Measurements from ENCODE around the gene RTP1.
"Not testable (repeated sequence)": the region's sequence is repeated elsewhere in the genome, so short reads cannot be mapped to it uniquely, and the experiment has no call there.

Gene RTP1

DNA sequence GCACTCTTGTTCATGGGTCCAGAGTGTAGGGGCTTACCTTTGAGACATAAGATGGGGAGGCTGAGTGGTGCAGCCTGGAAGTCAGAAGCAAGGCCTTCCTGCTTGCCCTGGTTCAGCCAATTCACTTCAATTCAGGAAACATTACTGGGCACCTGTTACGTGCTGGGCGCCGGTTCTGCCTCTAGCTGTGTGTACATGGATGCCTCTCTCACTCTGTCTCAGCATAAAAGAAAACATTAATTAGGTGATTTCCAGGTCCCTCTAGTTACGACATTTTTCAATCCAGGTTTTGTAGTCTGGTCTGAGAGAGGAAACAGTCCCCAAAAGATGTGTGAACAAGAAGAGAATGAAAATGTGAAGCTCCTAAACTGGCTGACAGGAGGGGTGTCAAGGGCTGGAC is 1.2 kb downstream of the RTP1 start:
- no peak for DNase-seq (ENCODE audit: low spot score)

GRCh38 chr3:187199463-187200050 is 2.3 kb downstream of the RTP1 start:
- DNase-seq (ENCODE audit: low spot score), result not testable (repeated sequence)

DNA sequence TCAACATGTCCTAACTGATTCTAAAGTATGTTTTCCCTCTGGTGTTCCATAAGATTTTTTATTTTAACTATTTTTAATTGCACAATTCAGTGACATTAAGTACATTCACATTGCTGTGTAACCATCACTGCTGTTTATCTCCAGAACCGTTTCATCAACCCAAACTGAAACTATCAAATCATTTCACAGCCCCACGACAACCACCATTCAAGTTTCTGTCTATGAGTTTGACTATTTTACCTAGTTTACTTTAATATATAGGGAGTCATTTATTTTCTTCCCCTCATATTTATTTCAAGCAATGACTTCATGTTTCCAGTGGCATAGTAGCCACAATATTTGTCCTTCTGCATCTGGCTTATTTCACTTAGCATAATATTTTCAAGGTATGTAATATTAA is 8.4 kb downstream of the RTP1 start:
- no peak for DNase-seq (ENCODE audit: low spot score)

DNA sequence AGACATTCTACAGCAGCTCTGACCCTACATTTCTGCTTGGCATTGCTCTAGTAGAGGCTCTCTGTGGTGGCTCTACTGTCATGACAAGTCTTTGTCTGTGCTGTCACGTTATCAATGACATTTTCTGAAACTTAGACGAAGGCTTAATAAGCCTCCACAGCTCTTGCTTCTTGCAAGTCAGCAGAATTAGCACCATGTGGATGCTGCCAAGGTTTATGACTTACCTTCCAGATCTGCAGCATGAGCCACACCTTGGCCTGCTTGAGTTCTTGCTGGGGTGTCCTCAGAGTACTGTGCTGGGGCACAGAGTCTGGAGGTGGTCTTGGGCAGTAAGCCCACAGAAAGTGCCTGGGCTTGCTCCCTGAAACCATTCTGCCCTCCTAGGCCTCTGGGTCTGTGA is 9.8 kb downstream of the RTP1 start:
- no peak for DNase-seq (ENCODE audit: low spot score)

- DNase-seq (ENCODE audit: low spot score), result no peak
Measured at GRCh38 chr3:187207624-187208023, 10.3 kb downstream of the RTP1 start.

- no peak for DNase-seq (ENCODE audit: low spot score)
Measured at GRCh38 chr3:187208159-187208558, 10.9 kb downstream of the RTP1 start.

DNA sequence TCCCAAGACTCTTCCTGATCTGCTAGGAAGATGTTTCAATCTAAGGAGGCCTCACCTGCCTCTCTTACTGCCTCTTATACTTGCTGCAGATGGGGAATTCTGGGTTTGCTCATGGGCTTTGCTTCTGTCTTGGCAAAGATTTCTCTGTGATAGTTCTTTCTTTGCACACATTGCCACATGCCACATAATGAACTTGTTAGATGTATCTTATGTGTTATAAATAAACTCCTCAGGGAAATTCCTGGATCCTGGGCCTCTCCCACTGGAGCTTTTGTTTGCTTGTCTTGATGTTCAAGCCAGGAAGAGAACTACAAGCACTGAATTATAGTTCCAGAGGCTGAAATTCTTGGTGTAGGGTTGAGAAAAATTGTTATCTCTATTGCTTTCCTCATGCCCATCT is 12.2 kb downstream of the RTP1 start:
- DNase-seq (ENCODE audit: low spot score), result no peak

GRCh38 chr3:187210091-187210490 is 12.8 kb downstream of the RTP1 start:
- no peak for DNase-seq (ENCODE audit: low spot score)

DNA sequence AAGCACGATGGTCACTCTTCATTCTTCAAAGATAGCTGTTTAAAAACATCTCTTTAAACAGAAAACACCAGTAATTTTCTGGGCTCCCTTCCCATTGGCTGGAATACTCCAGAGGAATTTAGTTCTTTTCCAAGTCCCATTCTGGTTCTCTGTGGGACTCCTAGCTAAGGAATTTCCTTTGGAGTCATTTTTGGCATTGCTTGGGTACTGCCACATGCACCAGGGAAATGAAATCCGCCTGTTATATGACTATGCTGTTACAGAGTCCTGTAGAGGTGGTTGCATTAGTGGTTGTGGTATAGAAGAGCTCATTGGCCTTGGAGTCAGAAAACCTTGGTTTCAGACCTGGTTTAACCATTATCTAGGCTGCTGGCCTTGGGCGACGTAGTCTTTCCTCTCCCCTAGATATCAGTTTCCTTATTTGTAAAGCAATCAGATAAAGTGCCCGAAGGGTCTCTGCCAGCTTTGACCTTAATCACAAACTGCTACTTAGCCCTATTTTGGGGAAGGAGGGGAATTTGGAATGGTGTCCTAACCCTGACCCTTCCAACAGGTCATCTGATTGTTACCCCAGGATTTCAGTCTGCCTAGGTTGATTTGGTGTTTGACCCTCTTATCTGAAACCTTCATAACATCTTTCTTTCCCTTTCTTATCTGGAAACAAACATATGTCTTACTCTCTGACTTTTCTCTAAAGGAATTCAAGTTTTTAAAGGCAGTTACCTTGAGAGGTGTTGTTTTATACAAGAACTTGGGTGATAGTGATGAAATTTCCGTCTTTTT is 13.4 kb downstream of the RTP1 start:
- DNase-seq (ENCODE audit: low spot score), result no peak

- no peak for DNase-seq (ENCODE audit: low spot score)
Measured at GRCh38 chr3:187211532-187212195, 14.4 kb downstream of the RTP1 start.

DNA sequence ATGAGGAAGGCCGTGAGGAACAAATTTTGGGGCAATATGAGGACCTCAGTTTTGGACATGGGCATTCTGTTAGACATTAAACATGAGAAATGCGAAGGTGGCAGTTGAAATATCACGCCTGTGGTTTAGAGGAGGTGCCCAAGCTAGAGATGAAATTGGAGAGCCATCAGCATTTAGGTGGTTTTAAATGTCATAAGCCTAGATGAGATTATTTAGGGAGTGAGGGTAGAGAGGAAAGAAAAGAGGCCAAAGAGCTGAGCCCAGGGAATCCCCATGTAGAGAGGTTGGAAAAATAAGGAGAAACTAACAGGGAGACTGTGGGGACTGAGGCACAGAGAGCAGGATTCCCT is 14.9 kb downstream of the RTP1 start:
- no peak for DNase-seq (ENCODE audit: low spot score)

GRCh38 chr3:187212705-187213104 is 15.4 kb downstream of the RTP1 start:
- no peak for DNase-seq (ENCODE audit: low spot score)

- DNase-seq (ENCODE audit: low spot score), result no peak
Measured at GRCh38 chr3:187213616-187214015, 16.3 kb downstream of the RTP1 start.

GRCh38 chr3:187215460-187215859 is 18.2 kb downstream of the RTP1 start:
- no peak for DNase-seq (ENCODE audit: low spot score)

DNA sequence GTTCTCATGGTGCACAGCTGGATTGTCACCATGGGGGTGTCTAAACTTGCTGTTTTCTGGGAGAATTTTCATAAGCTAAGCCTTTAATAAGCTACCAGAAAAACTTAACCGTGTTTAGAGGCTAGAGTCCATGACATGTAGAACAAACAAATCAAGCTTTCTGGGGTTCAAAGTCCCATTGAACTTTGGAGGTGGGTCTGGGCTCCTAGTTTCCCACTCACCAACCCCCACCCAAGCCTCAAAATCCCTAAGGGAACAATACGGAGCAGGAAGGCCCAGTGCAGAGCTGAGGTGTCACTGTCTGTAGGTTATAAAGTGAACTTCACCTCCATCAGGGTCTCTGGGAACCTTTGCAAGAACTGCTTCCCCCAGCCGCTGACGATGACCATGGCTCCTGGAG is 25.5 kb downstream of the RTP1 start:
- DNase-seq (ENCODE audit: low spot score), result no peak

- DNase-seq (ENCODE audit: low spot score), result no peak
Measured at GRCh38 chr3:187223799-187224198, 26.5 kb downstream of the RTP1 start.

GRCh38 chr3:187227658-187228258 is 30.5 kb downstream of the RTP1 start:
- no peak for DNase-seq (ENCODE audit: low spot score)

DNA sequence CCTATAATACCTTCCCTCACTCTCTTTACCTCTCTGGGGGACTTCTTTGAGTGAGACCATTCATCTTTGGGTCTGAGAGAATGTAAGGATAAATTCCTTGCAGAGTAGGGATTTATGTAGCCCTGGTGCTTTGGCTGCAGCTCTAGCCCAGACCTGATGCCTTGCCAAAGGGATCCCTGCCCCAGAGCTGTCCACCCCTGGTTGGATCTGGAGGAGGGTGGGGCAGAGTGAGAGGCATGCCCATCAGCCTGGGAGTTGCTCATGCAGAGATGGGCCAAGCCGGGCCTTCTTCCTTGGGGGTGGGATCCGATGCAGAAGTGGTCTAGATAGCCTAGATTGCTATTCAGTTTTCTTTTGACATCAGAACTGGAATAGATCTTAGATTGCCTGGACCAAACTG is 31.5 kb downstream of the RTP1 start:
- DNase-seq (ENCODE audit: low spot score), result no peak

GRCh38 chr3:187230011-187230410 is 32.7 kb downstream of the RTP1 start:
- DNase-seq (ENCODE audit: low spot score), result no peak

- no peak for DNase-seq (ENCODE audit: low spot score)
Measured at GRCh38 chr3:187236962-187237361, 39.7 kb downstream of the RTP1 start.

GRCh38 chr3:187237741-187238140 is 40.5 kb downstream of the RTP1 start:
- DNase-seq (ENCODE audit: low spot score), result no peak

- no peak for DNase-seq (ENCODE audit: low spot score)
Measured at GRCh38 chr3:187238239-187238638, 41.0 kb downstream of the RTP1 start.

GRCh38 chr3:187238835-187239234 is 41.5 kb downstream of the RTP1 start:
- DNase-seq (ENCODE audit: low spot score), result not testable (repeated sequence)
